Dendritic cell treated with granulocyte-macrophage colony-stimulating factor and Interleukin-4, amounts not matched to agents 40 ng/mL and 50 ng/mL, for 4 days (primary cell): Measurements from ENCODE around the gene ANO6.

Experiments
- H3K27ac Mint-ChIP-seq: one replicate; pipeline ENCODE4 v1.8.0; 2022; ENCODE audit warnings: mild to moderate bottlenecking, mixed read lengths
- H3K27me3 Mint-ChIP-seq: one replicate; pipeline ENCODE4 v1.8.0; 2022; ENCODE audit warnings: mild to moderate bottlenecking, mixed read lengths
- H3K36me3 Mint-ChIP-seq: one replicate; pipeline ENCODE4 v1.8.0; 2022; ENCODE audit warnings: low read depth, mixed read lengths
- H3K4me1 Mint-ChIP-seq: one replicate; pipeline ENCODE4 v1.8.0; 2022; ENCODE audit warnings: low read depth, mixed read lengths
- H3K4me3 Mint-ChIP-seq: one replicate; pipeline ENCODE4 v1.8.0; 2022; ENCODE audit warnings: mild to moderate bottlenecking, moderate library complexity, mixed read lengths
- H3K9me3 Mint-ChIP-seq: one replicate; pipeline ENCODE4 v1.8.0; 2022; ENCODE audit warnings: mixed read lengths
- intact Hi-C: fragments of 100-400 bp; cut with micrococcal nuclease; formaldehyde crosslinking; loops from one replicate; pipeline ENCODE4 v1.15.0; 2022

The ANO6 gene

DNA sequence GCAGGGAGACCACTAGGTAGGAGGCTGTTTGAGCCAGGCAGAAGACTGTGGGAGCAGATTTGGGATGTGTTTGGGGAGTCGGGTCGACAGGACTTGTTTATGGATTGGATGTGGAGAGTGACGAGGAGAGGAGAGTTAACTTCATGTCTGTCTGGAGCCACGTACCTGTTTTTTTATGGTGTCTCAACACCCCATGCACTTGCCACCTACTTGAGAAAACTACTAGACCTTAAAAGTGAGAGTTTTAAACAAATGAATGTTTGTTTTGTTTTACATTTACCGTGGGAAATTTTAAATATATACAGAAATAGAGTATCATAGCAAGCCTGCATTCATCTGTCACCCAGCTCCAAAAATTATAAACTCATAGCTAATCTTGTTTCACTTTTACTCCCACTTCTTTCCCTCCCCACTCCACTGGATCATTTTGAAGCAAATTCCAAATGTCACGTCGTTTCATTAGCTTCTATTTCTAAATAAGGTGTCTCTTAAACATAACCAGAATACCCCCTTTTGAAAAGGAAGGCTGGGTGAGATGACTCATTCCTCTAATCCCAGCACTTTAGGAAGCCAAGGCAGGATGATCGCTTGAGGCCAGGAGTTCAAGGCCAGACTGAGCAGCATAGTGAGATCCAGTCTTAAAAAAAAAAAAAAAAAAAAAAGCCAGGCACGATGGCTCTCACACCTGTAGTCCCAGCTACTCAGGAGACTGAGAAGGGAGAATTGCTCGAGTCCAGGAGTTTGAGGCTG, 136.2 kb downstream of the ANO6 start:
- Mint-ChIP-seq H3K9me3 (no peaks in the 10 kb centered on the region), H3K27ac (no peak overlapping the region), H3K4me1 (no peaks in the 10 kb centered on the region), H3K27me3 (no peaks in the 10 kb centered on the region), H3K4me3 (no peak overlapping the region), H3K36me3 (peaks cover 84% of the 10 kb centered on the region)
- intact Hi-C loops = no loop called here

DNA sequence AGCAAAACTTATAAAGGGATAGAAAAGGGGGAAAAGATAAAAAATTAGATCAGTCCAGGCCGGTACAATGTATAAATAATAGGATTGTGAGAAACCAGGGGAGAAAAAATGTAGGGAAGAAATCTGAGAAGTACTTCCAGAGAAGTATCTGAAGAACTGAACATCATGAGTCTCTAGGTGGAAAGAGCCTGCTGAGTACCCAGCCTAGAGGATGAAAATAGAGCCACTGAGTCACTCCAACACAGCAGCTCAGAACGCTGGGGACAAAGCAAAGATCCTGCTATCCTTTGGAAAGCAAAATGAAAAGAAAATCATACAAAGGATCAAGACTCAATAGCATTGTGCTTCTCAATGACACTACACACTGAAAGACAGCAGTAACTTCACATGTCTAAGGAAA, 138.0 kb downstream of the ANO6 start:
- Mint-ChIP-seq H3K4me3 (no peak overlapping the region), H3K36me3 (peaks cover 76% of the 10 kb centered on the region), H3K9me3 (no peaks in the 10 kb centered on the region), H3K4me1 (no peaks in the 10 kb centered on the region), H3K27me3 (no peaks in the 10 kb centered on the region), H3K27ac (no peak overlapping the region)
- intact Hi-C loops = no loop called here

DNA sequence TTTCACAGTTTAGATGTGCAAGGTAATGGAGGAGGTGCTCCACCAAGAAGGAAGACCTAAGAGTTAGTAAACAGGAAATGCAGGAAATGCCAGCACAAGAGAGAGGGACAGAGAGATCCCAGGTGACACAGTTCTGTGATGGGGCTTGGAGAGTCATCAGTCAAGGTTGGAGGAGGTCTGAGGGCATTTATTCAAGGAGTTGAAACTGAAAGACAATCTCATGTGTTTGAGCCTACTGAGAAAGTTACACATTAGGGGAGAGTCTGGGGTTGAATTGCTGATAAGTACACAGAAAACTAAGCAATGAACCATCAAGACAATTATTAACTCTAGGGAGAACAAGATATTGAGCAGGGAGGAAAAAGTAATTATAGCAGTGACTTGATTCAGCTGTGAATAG, 138.5 kb downstream of the ANO6 start:
- intact Hi-C loops = no loop called here
- H3K27me3 Mint-ChIP-seq = no peaks in the 10 kb centered on the region
- no peak overlapping the region for H3K27ac Mint-ChIP-seq
- H3K4me3 Mint-ChIP-seq = no peak overlapping the region
- no peaks in the 10 kb centered on the region for H3K4me1 Mint-ChIP-seq
- no peaks in the 10 kb centered on the region for H3K9me3 Mint-ChIP-seq
- H3K36me3 Mint-ChIP-seq = peaks cover 74% of the 10 kb centered on the region

DNA sequence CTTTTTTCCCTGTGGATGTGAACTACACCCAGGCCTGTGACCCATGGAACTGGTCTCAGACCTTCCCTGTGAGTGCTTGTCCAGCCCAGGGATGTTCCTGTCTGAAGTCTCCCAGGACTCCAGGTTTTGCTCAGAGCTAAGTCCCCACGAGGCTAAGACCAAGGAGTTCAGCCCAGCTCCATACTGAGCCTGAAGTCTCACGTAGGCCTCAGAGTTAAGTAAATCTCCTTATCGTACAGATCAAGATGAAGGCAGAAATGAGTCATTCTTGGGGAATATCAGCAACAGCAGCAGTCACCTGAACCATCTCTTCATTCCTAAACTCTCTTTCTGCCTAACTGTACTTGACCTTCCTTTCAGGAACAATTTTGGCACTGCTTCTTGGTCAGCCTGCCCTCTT, 139.8 kb downstream of the ANO6 start:
- H3K4me1 Mint-ChIP-seq = no peaks in the 10 kb centered on the region
- intact Hi-C loops = no loop called here
- no peak overlapping the region for H3K4me3 Mint-ChIP-seq
- H3K36me3 Mint-ChIP-seq = peaks cover 74% of the 10 kb centered on the region
- H3K9me3 Mint-ChIP-seq = no peaks in the 10 kb centered on the region
- no peaks in the 10 kb centered on the region for H3K27me3 Mint-ChIP-seq
- no peak overlapping the region for H3K27ac Mint-ChIP-seq

DNA sequence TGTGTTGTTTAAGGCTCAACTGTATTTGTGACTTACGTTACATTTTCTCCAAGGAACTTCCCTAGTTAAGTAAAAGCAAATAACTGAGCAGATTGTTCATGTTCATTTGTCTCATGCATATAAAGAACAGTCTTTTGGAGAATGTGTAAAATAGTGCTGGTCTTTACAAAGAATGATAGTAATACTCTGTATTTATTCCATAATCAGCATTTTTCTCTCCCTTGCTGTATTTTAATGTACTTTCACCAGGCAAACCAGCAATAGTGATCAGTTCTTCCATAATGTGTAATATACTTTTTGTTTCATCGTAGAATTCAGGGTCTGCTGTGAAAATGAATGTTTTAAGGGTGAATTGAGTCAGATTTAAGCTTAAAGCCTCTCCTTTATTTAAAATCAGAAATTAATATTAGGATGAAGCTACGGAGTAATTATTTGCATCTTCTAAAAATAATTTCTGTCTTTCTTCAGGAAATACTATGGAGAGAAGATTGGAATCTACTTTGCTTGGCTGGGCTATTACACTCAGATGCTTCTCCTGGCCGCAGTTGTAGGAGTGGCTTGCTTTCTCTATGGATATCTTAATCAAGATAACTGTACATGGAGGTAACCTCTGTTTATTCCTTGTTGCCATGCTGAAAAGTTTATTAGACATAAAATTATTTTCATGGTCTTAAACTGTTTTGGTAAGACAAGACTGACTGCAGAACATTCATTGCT, 141.1 kb downstream of the ANO6 start:
- H3K36me3 Mint-ChIP-seq = peaks cover 74% of the 10 kb centered on the region
- intact Hi-C loops = no loop called here
- no peaks in the 10 kb centered on the region for H3K4me1 Mint-ChIP-seq
- H3K27me3 Mint-ChIP-seq = no peaks in the 10 kb centered on the region
- H3K4me3 Mint-ChIP-seq = no peak overlapping the region
- peaks cover 2% of the 10 kb centered on the region for H3K9me3 Mint-ChIP-seq
- H3K27ac Mint-ChIP-seq = no peak overlapping the region

DNA sequence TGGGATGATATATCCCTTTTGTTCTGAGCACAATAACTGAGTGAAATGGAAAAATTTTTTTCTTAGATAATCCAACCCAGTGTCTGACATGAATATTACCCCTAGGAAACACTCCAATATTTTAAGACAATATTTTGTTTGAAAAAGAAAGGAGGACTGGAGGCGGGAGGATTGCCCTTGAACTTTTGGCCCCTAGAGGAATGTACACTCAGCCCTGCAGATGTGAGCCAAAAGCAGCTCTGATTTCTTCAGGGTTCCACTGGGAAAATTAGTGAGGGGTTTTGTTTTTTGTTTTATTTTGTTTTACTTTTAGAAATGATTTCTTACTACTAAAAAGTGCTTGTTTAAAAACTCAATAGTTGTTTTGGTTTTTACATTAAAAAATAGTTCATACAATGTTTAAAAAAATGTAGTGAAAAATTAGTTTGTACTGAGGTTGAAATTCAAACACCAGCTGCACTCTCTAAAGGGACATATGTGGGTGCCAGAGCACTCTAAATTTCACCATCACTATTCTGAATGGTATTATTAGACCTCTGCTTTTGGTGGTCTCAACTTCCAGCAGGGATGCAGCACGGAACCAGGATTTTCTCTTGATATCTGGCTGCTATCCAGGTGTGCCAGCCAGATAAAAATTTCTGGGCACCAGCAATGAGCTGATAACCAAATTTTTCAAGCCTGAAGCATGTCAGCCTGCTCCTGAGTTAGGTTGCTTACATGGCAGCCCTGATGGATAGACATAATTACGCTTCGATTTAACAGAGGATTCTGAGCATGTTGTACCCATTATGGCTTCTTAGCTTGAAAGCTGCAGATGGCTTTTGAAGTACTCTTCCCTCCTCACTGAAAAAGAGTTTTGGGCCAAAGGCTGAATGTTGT, 141.9 kb downstream of the ANO6 start:
- Mint-ChIP-seq H3K36me3 (peaks cover 74% of the 10 kb centered on the region), H3K4me1 (no peaks in the 10 kb centered on the region), H3K4me3 (no peak overlapping the region), H3K9me3 (peaks cover 10% of the 10 kb centered on the region), H3K27ac (no peak overlapping the region), H3K27me3 (no peaks in the 10 kb centered on the region)
- intact Hi-C loops = no loop called here

DNA sequence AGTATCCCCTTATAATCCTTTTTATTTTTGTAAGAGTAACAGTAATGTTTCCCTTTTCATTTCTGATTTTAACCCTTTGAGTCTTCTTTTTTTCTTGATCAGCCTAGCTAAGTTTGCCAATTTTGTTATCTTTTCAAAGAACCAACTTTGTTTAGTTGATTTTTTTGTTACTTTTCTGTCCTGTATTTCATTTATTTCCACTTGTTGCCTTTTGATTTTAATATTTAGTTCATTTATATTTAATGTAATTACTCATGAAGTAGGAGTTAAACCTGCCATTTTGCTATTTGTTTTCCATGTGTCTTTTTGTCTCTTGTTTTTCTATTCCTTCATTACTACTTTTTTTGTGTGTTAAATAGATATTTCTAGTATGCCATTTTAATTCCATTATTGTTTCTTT, 146.4 kb downstream of the ANO6 start:
- H3K4me1 Mint-ChIP-seq = no peaks in the 10 kb centered on the region
- H3K36me3 Mint-ChIP-seq = peaks cover 74% of the 10 kb centered on the region
- intact Hi-C loops = no loop called here
- no peak overlapping the region for H3K4me3 Mint-ChIP-seq
- peaks cover 33% of the 10 kb centered on the region for H3K9me3 Mint-ChIP-seq
- no peaks in the 10 kb centered on the region for H3K27me3 Mint-ChIP-seq
- H3K27ac Mint-ChIP-seq = no peak overlapping the region

DNA sequence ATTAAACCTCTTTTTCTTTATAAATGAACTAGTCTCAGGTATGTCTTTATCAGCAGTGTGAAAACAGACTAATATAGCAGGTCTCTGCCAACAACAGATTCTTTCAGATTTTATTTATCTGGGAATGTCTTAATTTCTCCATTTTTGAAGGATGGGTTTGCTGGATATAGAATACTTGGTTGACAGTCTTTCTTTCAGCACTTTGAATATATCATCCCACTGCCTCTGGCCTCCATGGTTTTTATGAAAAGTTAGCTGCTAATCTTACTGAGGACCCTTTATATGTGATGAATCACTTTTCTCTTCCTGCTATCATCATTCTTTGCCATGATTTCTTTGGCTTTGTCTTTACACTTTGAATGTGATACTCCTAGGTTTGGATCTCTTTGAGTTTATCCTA, 148.0 kb downstream of the ANO6 start:
- H3K9me3 Mint-ChIP-seq = peaks cover 33% of the 10 kb centered on the region
- H3K4me3 Mint-ChIP-seq = no peak overlapping the region
- H3K4me1 Mint-ChIP-seq = no peaks in the 10 kb centered on the region
- intact Hi-C loops = no loop called here
- H3K27me3 Mint-ChIP-seq = no peaks in the 10 kb centered on the region
- peaks cover 79% of the 10 kb centered on the region for H3K36me3 Mint-ChIP-seq
- no peak overlapping the region for H3K27ac Mint-ChIP-seq

DNA sequence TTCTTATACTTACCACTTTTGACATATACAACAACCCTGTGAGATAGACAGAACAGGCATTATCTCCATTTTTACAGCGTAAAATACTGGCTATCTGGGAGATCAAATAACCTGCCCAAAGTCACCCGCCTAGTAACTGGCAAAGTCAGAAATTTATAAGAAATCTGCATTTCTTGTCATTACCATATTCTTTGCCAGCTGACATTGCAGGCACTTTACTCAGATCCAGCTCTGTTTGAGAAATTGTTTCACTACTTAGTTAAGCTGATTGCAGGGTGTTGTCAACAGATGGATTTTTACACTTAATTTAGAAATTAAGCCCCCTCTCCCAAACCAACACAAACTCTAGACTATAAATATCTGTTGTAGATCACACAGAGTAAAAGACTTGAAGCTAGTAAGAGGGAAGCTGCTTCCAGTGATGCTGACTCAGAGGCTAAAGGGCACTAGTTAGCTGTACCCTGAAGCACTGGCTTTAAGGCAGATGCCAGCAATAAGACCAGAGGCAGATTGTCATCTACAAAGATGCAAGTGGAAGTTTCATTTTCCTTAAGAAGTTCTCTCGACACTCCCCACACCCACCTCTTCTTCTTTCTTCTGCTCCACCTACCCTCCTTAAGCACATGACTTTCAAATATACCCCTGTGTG, 153.1 kb downstream of the ANO6 start:
- H3K4me3 Mint-ChIP-seq = no peak overlapping the region
- H3K9me3 Mint-ChIP-seq = peaks cover 35% of the 10 kb centered on the region
- no peaks in the 10 kb centered on the region for H3K27me3 Mint-ChIP-seq
- intact Hi-C loops = no loop called here
- peaks cover 66% of the 10 kb centered on the region for H3K36me3 Mint-ChIP-seq
- no peaks in the 10 kb centered on the region for H3K4me1 Mint-ChIP-seq
- H3K27ac Mint-ChIP-seq = no peak overlapping the region

DNA sequence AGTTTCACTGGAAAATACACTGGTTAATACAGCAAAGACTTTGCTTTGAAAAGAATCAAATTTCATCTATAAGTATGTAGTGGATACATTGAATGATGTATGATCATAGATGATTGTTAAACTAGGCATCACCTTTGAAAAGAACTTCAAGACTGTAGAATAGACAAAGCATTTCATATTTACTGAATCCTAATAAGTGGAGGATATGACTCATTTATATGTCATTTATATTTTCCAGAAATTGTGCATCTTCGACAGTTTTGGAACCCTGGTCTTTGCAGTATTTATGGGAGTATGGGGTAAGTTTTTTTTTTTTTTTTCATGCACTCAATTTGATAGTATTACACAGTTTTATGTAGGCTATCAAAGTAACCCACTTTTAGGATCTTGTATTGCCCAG, 161.9 kb downstream of the ANO6 start:
- Mint-ChIP-seq H3K4me3 (no peak overlapping the region), H3K27ac (no peak overlapping the region), H3K4me1 (no peaks in the 10 kb centered on the region)

DNA sequence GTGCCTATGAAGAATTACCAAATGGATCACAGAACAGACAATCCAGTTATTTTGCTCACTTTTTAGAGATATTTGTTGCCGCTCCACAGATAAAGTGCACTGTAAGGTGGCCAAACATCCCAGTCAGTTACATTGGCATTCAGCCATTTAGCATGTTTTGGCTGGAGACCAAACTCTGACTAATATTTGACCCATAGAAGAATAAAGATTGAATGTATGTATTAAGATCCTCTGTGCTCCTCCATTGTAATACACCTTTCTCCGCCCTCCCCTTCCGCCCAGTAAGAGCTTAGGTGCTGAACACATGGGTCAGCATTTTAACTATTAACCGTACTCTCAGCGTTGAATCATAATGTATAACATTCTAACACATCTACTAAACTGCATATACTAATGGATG, 163.4 kb downstream of the ANO6 start:
- Mint-ChIP-seq H3K4me1 (no peaks in the 10 kb centered on the region), H3K9me3 (no peaks in the 10 kb centered on the region), H3K27me3 (no peaks in the 10 kb centered on the region), H3K4me3 (no peak overlapping the region), H3K27ac (no peak overlapping the region), H3K36me3 (peaks cover 63% of the 10 kb centered on the region)
- intact Hi-C loops = no loop called here

More for the DNA sequence above, 161.9 kb downstream of the ANO6 start:
- Mint-ChIP-seq H3K9me3 (no peaks in the 10 kb centered on the region), H3K36me3 (peaks cover 49% of the 10 kb centered on the region), H3K27me3 (no peaks in the 10 kb centered on the region)
- intact Hi-C loops = no loop called here

DNA sequence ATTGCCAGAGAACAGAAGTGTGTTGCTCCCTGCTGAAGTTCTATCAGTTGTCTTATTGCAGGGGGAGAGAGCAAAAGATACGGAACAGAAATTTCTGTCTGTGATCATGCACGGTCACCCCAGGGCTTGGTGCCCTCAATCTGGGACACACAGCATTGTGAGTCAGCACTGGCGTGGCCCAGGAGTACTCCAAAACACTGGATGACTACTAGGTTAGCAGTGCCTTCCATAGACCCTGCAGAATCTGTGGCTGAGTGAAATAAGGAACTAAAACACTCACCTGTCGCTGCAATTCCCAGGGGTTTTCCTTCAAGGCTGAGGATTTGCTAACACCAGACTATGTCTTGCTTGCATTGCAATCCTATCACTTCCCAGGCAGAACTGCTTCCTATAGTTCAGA, 165.5 kb downstream of the ANO6 start:
- no peak overlapping the region for H3K27ac Mint-ChIP-seq
- peaks cover 84% of the 10 kb centered on the region for H3K36me3 Mint-ChIP-seq
- intact Hi-C loops = no loop called here
- H3K4me3 Mint-ChIP-seq = no peak overlapping the region
- no peaks in the 10 kb centered on the region for H3K9me3 Mint-ChIP-seq
- H3K27me3 Mint-ChIP-seq = no peaks in the 10 kb centered on the region
- no peaks in the 10 kb centered on the region for H3K4me1 Mint-ChIP-seq

DNA sequence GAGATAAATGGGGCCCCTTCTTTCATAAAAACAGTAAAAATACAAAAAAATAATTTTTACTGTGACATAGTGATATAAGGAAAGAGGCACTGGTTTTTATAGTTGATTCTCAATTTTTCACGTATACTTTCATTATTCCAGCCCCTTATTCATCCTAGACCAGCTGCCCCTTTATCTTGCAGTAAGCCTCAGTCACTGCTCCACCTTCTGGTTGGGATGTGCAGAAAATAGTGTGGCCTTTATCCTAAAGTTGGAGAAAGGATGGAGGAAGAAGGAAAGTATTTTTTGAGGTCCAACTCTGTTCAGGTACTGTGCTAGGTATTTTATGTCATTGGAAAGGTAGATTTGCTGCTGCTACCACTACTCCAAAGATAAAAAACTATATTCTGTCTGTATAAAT, 172.7 kb downstream of the ANO6 start:
- Mint-ChIP-seq H3K4me3 (no peak overlapping the region), H3K27me3 (no peaks in the 10 kb centered on the region), H3K27ac (no peak overlapping the region), H3K4me1 (no peaks in the 10 kb centered on the region), H3K9me3 (peaks cover 11% of the 10 kb centered on the region), H3K36me3 (peaks cover 77% of the 10 kb centered on the region)
- intact Hi-C loops = loop anchor here (1.0 kb wide), 1 partner anchor 218 kb away; no protein-coding TSS in a partner anchor

DNA sequence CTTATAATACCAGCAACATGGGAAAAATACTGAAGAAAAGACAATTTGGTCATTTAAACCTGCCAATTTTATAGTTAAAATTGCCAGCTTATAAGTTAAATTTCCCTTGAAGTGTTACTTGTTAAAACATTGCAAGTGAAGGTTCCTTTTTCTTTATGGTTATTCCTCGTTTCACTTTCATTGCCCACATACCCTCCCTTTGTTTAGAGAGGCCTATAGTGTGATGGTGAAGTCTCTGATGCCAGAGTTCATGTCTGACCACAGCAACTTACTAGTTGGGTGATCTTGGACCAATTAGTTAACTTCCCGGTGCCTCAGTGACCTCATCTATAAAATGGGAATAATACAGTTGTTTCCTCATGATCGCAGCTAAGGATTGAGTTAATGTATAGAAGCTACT, 173.5 kb downstream of the ANO6 start:
- Mint-ChIP-seq H3K4me3 (no peak overlapping the region), H3K4me1 (no peaks in the 10 kb centered on the region), H3K36me3 (peaks cover 74% of the 10 kb centered on the region), H3K27ac (no peak overlapping the region), H3K27me3 (no peaks in the 10 kb centered on the region), H3K9me3 (peaks cover 19% of the 10 kb centered on the region)
- intact Hi-C loops = no loop called here
